ENCODE data around the gene GNA12.

The GNA12 gene

DNA sequence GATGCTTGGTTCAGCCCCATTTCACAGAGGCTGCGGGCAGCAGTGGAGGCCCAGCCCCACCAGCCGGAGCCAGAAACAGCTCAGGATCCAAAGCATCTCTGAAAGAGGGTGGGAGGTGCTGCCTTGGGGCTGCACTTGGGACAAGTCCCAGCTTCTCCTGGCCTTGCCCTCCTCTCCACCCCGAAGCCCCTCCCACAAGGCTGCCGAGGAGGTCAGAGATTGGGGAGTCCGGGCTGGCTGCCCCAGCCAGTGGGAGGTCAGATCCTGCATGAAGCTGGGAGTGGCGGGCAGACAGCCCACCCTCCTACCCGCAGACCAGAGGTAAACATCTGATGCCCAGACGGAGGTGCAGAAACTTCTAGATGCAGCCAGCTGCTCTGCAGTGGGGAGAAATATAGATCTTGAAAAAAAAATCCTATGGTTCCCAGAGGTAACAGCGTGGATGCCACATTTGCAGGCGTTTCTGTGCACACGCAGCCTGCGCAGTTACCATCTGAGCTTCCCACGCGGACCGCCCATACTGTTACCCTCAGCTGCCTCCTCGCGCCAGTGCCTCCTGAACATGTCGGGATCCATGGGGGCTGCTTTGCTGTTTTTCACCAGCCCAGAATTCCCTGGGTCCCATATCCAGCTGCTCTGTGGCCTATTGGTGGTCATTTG, 36.9 kb upstream of the GNA12 start:
- TF ChIP-seq Cebpa-rat (IDR thresholded peaks at IDR 0.05): no peak
- peak overlapping the region; percentile 77 for H3K4me2 ChIP-seq
- peaks cover 83% of the 10 kb centered on the region for H3K4me1 ChIP-seq
- no peaks in the 10 kb centered on the region for H3K27me3 ChIP-seq
- H3K27ac ChIP-seq: no peak overlapping the region
- no peak overlapping the region for H3K9ac ChIP-seq
- no peaks in the 10 kb centered on the region for H3K9me3 ChIP-seq
- no peaks in the 10 kb centered on the region for H3K36me3 ChIP-seq
- H3K4me3 ChIP-seq: no peak overlapping the region
- no peaks in the 10 kb centered on the region for H4K20me1 ChIP-seq

DNA sequence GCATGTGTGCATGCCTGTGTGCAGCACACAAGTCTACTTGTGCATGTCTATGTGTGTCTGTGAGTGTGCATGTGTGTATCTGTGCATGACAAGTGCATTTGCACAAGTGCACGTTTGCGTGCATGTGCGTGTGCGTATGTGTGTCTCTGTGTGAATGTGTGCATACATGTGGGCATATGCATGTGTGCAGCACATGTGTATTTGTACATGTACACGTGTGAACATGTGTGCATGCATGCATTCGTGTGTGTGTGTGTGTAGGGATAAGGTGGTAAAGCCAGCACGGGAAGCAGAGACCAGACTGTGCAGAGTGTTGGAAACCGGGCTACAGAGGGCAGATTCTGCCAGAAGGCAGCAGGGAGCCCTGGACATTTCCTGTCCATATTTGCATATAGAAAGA, 35.9 kb upstream of the GNA12 start:
- H3K4me1 ChIP-seq: peaks cover 93% of the 10 kb centered on the region
- H3K27ac ChIP-seq: no peak overlapping the region

GRCh38 chr7:2879354-2879753, 35.2 kb upstream of the GNA12 start:
- Histone ChIP-seq H3K4me1 (peaks cover 100% of the 10 kb centered on the region), H3K36me3 (no peaks in the 10 kb centered on the region), H4K20me1 (no peaks in the 10 kb centered on the region), H3K4me2 (peak overlapping the region; percentile 77), H3K27ac (no peak overlapping the region), H3K9me3 (no peaks in the 10 kb centered on the region), H3K9ac (no peak overlapping the region), H3K4me3 (no peak overlapping the region), H3K27me3 (no peaks in the 10 kb centered on the region)
- no peak for TF ChIP-seq Cebpa-rat (IDR thresholded peaks at IDR 0.05)

More for the DNA sequence above, 35.9 kb upstream of the GNA12 start:
- peak overlapping the region; percentile 77 for H3K4me2 ChIP-seq
- H3K4me3 ChIP-seq: no peak overlapping the region
- no peak overlapping the region for H3K9ac ChIP-seq
- no peaks in the 10 kb centered on the region for H4K20me1 ChIP-seq
- no peaks in the 10 kb centered on the region for H3K36me3 ChIP-seq
- TF ChIP-seq Cebpa-rat (IDR thresholded peaks at IDR 0.05): no peak
- H3K27me3 ChIP-seq: no peaks in the 10 kb centered on the region
- H3K9me3 ChIP-seq: no peaks in the 10 kb centered on the region

DNA sequence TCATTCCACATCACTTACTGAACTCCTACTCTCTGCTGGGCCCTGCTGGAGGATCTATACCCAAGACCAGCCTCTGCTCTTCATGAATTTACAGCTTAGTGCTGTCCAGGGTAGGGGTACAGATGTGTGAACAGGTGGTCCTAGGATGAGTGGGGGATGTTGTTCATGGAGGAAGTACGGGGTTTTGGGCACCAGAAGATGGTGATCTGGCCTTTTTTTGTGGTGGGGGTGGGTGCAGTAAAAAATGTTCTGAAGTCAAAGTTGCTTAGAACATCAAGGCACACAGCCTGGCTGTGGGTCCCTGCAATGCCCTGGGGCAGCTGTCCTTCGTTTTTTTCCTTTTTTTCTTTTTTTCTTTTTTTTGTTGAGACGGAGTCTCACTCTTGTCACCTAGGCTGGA, 34.2 kb upstream of the GNA12 start:
- Histone ChIP-seq H3K4me3 (no peak overlapping the region), H4K20me1 (no peaks in the 10 kb centered on the region), H3K27ac (peak overlapping the region; percentile 37), H3K4me1 (peaks cover 100% of the 10 kb centered on the region), H3K36me3 (no peaks in the 10 kb centered on the region), H3K9me3 (no peaks in the 10 kb centered on the region), H3K4me2 (peak overlapping the region; percentile 77), H3K9ac (no peak overlapping the region), H3K27me3 (no peaks in the 10 kb centered on the region)
- TF ChIP-seq Cebpa-rat (IDR thresholded peaks at IDR 0.05): no peak

- no peaks in the 10 kb centered on the region for H3K36me3 ChIP-seq
- no peak for TF ChIP-seq Cebpa-rat (IDR thresholded peaks at IDR 0.05)
- 0 out of 2 replicates have a peak overlapping the region, but pooled peaks have one; percentile 11 for H3K27ac ChIP-seq
- H3K9me3 ChIP-seq: no peaks in the 10 kb centered on the region
- peaks cover 100% of the 10 kb centered on the region for H3K4me1 ChIP-seq
- peak overlapping the region; percentile 9; the same call in 1 of the 2 replicates for H3K9ac ChIP-seq
- H4K20me1 ChIP-seq: no peaks in the 10 kb centered on the region
- no peak overlapping the region for H3K4me3 ChIP-seq
- no peaks in the 10 kb centered on the region for H3K27me3 ChIP-seq
- peak overlapping the region; percentile 98 for H3K4me2 ChIP-seq
Measured at GRCh38 chr7:2876031-2876731, 32.1 kb upstream of the GNA12 start.

GRCh38 chr7:2873686-2874551, 29.8 kb upstream of the GNA12 start:
- peak overlapping the region; percentile 59; the same call in 1 of the 2 replicates for H3K9ac ChIP-seq
- no peak for TF ChIP-seq Cebpa-rat (IDR thresholded peaks at IDR 0.05)
- H3K9me3 ChIP-seq: no peaks in the 10 kb centered on the region
- peak overlapping the region; percentile 98 for H3K4me2 ChIP-seq
- H4K20me1 ChIP-seq: no peaks in the 10 kb centered on the region
- peaks cover 100% of the 10 kb centered on the region for H3K4me1 ChIP-seq
- H3K4me3 ChIP-seq: peak overlapping the region; percentile 30; the same call in 1 of the 2 replicates
- peak overlapping the region; percentile 66 for H3K27ac ChIP-seq
- H3K36me3 ChIP-seq: no peaks in the 10 kb centered on the region
- H3K27me3 ChIP-seq: no peaks in the 10 kb centered on the region

DNA sequence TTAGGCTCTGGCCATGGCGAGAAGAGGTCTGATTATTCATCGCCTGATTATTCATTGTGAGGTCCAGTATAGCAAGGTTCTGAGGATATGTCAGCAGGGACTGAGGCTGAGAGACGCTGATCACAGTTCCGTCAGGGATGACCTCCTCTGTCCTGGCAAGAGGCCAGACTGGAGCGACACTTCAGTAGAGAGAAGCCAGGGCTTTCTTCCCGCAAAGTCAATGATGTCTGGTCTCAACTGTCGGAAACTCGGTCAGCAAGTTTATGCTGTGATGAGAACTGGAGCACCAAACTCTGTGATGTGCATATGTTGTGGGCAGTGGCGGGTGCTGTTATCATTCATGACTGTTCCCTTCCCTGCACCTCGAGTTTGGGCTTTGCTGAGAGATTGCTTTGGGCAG, 29.0 kb upstream of the GNA12 start:
- Histone ChIP-seq H3K4me1 (peaks cover 100% of the 10 kb centered on the region), H3K4me2 (peak overlapping the region; percentile 98), H4K20me1 (no peaks in the 10 kb centered on the region), H3K27me3 (no peaks in the 10 kb centered on the region), H3K9me3 (no peaks in the 10 kb centered on the region), H3K36me3 (no peaks in the 10 kb centered on the region), H3K4me3 (peak overlapping the region; percentile 30; the same call in 1 of the 2 replicates), H3K9ac (peak overlapping the region; percentile 59; the same call in 1 of the 2 replicates), H3K27ac (peak overlapping the region; percentile 66)
- no peak for TF ChIP-seq Cebpa-rat (IDR thresholded peaks at IDR 0.05)

- no peak overlapping the region for H3K9ac ChIP-seq
Measured at GRCh38 chr7:2872296-2872874, 28.3 kb upstream of the GNA12 start.

GRCh38 chr7:2870471-2870931, 26.4 kb upstream of the GNA12 start:
- H3K4me2 ChIP-seq: peak overlapping the region; percentile 98

More at GRCh38 chr7:2872296-2872874, 28.3 kb upstream of the GNA12 start:
- H3K4me2 ChIP-seq: peak overlapping the region; percentile 98
- no peak overlapping the region; the same call in none of the 2 replicates for H3K27ac ChIP-seq
- TF ChIP-seq Cebpa-rat (IDR thresholded peaks at IDR 0.05): no peak
- H3K36me3 ChIP-seq: no peaks in the 10 kb centered on the region
- no peaks in the 10 kb centered on the region for H3K27me3 ChIP-seq
- peaks cover 99% of the 10 kb centered on the region for H3K4me1 ChIP-seq
- H3K9me3 ChIP-seq: no peaks in the 10 kb centered on the region
- no peaks in the 10 kb centered on the region for H4K20me1 ChIP-seq
- H3K4me3 ChIP-seq: no peak overlapping the region

More at GRCh38 chr7:2870471-2870931, 26.4 kb upstream of the GNA12 start:
- no peaks in the 10 kb centered on the region for H4K20me1 ChIP-seq
- peaks cover 8% of the 10 kb centered on the region; the same call in 1 of the 2 replicates for H3K36me3 ChIP-seq
- H3K4me1 ChIP-seq: peaks cover 98% of the 10 kb centered on the region
- H3K27me3 ChIP-seq: no peaks in the 10 kb centered on the region
- peak overlapping the region; percentile 77 for H3K9ac ChIP-seq
- TF ChIP-seq Cebpa-rat (IDR thresholded peaks at IDR 0.05): no peak
- no peaks in the 10 kb centered on the region for H3K9me3 ChIP-seq
- peak overlapping the region; percentile 67 for H3K4me3 ChIP-seq
- H3K27ac ChIP-seq: peak overlapping the region; percentile 90

Measured in BLaER1 (cell line).